ENCODE measurements around the gene HOXB7. TPM values are rescaled to one million over a fixed set of nuclear protein-coding genes. Genes with fewer than 3 reads are reported as not detected.

HOXB7 gene
- total RNA-seq, 1 experiment from 2014 or later: 39.7 TPM

GRCh38 chr17:48636177-48637018 lies 25.6 kb upstream of the HOXB7 start:
- peak; percentile 92 for DNase-seq (ENCODE audit: low spot score)

- DNase-seq (ENCODE audit: low spot score): peak; percentile 41
Observed at GRCh38 chr17:48634493-48635208, 23.8 kb upstream of the HOXB7 start.

- no peak for DNase-seq (ENCODE audit: low spot score)
Observed at GRCh38 chr17:48633266-48633677, 22.5 kb upstream of the HOXB7 start.

GRCh38 chr17:48632579-48633265 lies 21.9 kb upstream of the HOXB7 start:
- DNase-seq (ENCODE audit: low spot score): peak; percentile 83

- peak; percentile 76 for DNase-seq (ENCODE audit: low spot score)
Observed at GRCh38 chr17:48631693-48632578, 21.1 kb upstream of the HOXB7 start.

- DNase-seq (ENCODE audit: low spot score): peak; percentile 69
Observed at GRCh38 chr17:48630925-48631692, 20.3 kb upstream of the HOXB7 start.

GRCh38 chr17:48630009-48630924 lies 19.4 kb upstream of the HOXB7 start:
- peak; percentile 72 for DNase-seq (ENCODE audit: low spot score)

GRCh38 chr17:48629411-48629759 lies 18.6 kb upstream of the HOXB7 start:
- DNase-seq (ENCODE audit: low spot score): no peak

GRCh38 chr17:48628649-48629410 lies 18.0 kb upstream of the HOXB7 start:
- DNase-seq (ENCODE audit: low spot score): peak; percentile 74

GRCh38 chr17:48627623-48628521 lies 17.1 kb upstream of the HOXB7 start:
- DNase-seq (ENCODE audit: low spot score): no peak

GRCh38 chr17:48627118-48627597 lies 16.3 kb upstream of the HOXB7 start:
- DNase-seq (ENCODE audit: low spot score): no peak

GRCh38 chr17:48626245-48627117 lies 15.7 kb upstream of the HOXB7 start, which contains the start of gene HOXB9:
Gene HOXB9, minus strand, starts transcription at chr17:48626358. Its CDS starts 89 bp downstream, at chr17:48626269.
- peak; percentile 96 for DNase-seq (ENCODE audit: low spot score)

- DNase-seq (ENCODE audit: low spot score): no peak
Observed at GRCh38 chr17:48625495-48626244, 14.9 kb upstream of the HOXB7 start.

GRCh38 chr17:48624544-48625494 lies 14.0 kb upstream of the HOXB7 start:
- DNase-seq (ENCODE audit: low spot score): no peak
